GM21786 (cell line): ENCODE data around the gene ITGB5.

ENCODE experiments used
- ATAC-seq: cut with Tn5 transposase; IDR thresholded peaks from one replicate; pipeline ENCODE4 v1.9.1; 2021; ENCODE audit not compliant: unreplicated experiment

ITGB5 gene, protein sequence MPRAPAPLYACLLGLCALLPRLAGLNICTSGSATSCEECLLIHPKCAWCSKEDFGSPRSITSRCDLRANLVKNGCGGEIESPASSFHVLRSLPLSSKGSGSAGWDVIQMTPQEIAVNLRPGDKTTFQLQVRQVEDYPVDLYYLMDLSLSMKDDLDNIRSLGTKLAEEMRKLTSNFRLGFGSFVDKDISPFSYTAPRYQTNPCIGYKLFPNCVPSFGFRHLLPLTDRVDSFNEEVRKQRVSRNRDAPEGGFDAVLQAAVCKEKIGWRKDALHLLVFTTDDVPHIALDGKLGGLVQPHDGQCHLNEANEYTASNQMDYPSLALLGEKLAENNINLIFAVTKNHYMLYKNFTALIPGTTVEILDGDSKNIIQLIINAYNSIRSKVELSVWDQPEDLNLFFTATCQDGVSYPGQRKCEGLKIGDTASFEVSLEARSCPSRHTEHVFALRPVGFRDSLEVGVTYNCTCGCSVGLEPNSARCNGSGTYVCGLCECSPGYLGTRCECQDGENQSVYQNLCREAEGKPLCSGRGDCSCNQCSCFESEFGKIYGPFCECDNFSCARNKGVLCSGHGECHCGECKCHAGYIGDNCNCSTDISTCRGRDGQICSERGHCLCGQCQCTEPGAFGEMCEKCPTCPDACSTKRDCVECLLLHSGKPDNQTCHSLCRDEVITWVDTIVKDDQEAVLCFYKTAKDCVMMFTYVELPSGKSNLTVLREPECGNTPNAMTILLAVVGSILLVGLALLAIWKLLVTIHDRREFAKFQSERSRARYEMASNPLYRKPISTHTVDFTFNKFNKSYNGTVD

DNA sequence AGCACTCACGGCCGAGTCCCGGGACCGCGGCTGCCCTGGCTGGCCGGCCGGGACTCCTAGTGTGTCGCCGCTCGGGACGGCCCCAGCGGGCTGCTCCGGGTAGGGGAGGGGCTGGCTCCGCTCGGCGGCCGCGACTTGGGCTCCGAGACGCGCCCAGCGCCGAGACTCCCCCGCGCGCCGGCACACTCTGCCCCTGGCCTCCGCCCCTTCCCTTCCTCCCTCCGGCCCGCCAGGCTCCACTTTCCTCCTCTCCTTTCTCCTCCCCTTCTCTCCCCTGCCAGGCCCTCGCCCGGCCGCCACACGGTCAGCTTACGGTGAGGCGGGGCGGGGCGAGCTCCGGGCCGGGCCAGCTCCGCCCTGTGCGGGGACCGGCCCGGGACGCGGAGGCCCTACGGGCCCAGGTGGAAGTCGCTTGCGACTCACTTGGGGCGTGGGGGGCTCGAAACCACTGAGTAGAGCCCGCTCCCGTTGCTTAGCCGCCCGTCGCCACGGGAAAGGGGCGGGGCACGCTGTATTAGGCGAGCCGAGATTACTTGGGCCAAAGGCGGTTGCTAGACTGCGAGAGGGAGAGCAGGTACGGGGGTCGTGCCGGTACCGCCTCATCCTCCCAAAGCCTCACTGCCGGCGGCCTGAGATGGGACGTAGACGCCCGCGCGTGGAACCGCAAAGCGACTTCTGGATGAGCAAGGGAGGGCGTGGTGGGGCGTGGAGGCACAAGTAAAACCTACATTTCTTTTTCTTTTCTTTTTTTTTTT is at the start of gene ITGB5:
Gene ITGB5 (minus strand): TSS at position 189 of the 755 bp plus-strand sequence. CDS start 365 bp downstream, outside the sequence.
- ATAC-seq = peak; percentile 57

DNA sequence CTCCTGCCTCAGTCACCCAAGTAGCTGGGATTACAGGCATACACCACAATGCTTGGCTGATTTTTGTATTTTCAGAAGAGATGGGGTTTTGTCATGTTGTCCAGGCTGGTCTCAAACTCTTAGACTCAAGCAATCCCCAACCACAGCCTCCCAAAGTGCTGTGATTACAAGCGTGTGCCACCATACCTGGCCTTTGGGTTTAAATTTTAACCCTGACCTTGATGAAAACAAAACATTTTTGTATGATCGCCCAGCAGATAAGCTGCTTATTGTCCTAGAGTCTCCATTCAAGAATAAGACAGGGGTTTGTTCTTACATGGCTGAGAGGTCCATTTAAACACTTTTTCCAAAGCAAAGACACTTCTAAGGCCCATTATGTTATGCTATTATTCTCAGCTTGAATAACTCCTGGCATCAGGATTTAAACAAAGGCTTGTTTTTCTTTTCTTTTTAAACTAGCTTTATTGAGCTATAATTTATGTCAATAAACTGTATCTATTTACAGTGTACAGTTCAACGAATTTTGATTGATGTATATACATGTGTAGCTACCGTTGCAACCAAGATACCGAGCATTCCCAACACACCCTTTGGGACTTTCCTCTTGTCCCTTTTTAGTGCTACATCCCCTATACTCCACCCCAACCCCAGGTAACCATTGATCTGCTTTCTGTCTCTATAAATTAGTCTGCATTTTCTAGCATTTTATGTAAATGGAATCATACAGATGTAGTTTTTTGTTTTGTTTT is 48.8 kb upstream of the ITGB5 start:
- no peak for ATAC-seq

DNA sequence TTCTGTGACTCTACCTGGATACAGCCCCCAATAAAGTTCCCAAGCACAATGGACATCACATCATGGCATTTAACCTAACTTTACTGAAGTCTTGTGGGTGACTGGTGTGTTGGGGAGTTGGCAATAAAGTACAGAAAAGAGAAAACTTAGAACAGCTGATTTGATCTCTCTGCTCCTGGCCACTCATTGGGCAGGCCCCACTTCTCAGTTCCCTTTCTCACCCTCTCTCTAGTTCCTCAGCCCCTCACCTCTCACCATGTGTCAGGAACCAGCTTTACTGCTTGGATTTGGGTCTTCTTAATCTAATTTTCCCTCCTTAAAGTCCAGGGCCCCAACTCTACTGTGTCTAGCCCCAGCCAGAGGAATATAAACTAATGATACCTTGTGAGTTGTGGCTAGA is 48.1 kb upstream of the ITGB5 start:
- no peak for ATAC-seq

DNA sequence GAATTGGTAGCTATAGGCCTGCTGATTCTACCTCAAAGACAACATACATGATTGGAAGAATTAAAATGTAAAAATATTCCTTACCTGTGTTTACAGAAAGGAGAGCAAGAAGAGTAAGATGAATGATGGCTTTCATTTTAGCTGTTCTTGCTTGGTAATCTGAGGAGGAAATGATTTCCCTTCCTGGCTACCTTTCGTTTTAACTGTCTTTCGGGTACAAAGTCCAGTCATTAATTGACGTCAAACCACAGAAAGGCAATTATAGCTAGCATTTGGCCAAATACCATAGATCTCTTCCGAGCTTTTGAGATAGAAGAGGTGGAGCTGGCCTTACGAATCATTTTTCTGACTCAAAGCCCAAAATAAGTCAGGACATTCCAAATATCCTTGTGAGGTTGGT is 47.4 kb upstream of the ITGB5 start, which contains the start of gene MUC13:
Gene MUC13 (minus strand): TSS at position 175 of the 400 bp plus-strand sequence. CDS start 39 bp downstream, at position 136.
- ATAC-seq = no peak

DNA sequence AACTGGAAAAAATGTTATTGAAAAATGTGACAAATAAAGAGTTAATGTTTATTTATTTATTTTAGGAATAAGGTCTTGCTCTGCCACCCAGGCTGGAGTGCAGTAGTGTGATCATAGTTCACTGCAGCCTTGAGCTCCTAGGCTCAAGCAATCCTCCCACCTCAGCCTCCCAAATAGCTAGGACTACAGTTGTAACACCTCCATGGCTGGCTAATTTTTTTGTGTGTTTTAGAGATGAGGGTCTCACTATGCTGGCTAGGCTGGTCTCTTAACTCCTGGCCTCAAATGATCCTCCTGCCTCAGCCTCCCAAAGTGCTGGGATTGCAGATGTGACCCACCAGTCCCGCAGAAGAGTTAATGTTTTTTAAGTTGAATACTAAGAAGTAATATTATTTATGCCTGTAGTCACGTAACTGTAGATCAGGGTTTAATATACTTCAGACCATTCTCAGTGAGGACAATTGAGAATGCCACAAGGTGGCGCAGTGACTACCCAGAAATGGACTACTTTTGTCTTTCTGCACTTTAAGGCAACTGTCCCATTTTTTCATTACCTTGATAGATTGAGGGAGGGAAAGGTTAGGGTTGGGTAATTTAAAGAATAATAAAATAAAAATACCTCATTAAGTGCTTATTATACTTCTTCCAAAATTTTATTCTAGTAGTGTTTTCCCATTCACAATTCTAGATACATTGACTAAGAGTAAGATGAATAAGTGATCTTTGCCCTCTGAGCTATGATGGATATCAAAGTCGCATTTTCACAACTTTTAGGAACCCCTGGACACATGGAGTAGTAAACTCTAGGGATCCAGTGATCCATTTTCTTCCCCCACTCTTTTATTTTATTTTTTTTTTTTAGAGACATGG is 41.4 kb upstream of the ITGB5 start:
- ATAC-seq = no peak

DNA sequence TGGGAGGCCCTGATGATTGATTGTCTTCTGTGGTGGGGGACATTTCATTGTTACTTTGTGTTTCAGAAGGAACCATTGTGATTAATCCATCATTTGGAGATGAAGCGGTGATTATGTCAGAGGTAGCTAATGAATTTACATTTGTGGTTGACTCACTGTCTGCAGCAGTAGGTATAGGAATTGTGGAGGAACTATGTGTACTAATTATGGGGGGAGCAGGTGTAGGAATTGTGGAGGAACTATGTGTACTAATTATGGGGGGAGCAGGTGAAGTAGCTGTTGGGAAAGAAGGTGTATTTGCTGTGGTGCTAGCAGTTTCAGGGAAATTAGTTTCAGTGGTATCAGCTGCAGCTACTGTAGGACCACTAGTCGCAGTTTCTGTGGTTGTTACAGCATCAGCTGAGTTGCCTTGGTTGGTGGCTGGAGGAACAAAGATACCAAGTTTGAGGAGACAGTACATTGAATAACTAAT is 40.4 kb upstream of the ITGB5 start:
- ATAC-seq = peak; percentile 66

DNA sequence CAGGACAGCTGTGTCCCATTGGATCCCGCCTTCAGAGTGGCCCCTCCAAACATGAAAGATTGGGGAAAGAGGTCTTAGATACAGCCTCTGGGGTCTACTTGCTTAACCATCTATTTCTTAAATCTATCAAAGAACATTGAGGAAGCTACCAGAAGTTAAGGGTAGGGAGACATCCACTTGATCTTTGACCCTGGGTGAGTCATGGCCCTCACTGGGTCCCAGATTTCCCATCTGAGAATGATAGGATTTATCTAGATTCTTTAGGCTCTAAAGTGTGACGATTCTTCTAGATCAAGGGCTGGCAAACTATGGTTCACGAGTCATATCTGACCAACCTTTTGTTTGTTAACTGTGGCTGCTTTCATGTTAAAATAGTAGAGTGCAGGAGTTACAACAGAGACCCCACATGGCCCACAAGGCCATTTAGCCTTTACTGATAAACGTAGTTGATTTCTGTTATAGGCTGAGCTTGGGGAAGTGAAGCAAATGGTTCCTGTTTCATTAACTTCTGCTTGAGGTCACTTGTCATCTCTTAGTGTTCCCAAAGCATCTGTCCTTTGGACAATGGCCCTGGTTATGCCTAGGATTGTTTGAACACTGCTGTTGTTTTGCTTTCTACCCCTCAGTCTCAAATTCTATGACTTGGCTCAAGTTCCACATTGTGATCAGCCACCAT is 39.4 kb upstream of the ITGB5 start:
- no peak for ATAC-seq

DNA sequence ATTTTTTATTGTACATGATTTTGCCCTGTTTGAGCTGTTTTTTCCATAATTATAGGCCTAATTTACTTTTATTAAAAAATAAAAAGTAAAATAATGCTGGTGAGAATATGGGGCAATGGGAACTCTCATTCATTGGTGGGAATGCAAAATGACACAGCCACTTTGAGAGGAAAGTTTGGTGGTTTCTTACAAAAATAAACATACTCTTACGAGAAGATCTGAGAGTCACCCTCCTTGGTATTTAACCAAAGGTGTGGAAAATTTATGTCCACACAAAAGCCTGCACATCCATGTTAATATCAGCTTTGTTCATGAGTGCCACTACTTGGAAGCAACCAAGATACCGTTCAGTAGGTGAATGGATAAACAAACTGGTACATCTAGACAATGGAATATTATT is 37.6 kb upstream of the ITGB5 start:
- no peak for ATAC-seq

DNA sequence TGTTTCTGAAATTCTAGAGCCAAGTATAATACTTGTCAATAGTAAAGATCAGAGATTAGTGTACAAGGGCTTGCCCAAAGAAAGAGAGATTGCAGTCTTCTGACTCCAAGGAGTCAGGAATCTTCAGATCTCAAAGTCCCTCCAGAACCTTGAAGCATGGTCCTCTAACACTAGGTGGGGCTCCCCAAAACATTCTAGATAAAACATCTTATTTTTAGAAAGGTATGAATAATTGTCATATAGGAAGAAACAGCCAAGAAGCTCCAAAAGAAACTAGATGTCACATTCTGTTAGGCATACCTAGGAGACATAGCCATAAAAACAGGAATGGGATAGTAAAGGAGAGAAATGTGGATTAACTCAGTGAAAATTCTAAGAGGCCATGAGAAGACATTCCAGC is 36.7 kb upstream of the ITGB5 start:
- ATAC-seq = no peak

DNA sequence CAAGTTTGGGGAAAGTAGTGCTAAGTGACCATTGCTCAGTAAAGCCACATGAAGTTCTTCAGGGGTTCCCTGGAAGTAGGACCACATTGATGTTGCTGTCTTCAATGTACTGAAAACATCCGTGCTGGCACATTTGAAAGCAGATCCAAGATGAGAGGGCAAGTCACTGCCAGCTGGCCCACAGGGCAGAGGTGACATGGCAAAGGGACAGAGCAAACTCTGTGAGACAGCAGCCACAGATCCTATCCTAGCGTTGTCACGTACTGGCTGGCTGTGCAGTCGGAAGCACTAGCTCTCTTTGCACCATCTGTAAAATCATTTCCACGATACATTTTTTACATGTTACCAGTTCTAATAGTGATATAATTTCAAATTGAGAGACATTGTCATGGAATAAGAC is 33.6 kb upstream of the ITGB5 start:
- ATAC-seq = no peak

DNA sequence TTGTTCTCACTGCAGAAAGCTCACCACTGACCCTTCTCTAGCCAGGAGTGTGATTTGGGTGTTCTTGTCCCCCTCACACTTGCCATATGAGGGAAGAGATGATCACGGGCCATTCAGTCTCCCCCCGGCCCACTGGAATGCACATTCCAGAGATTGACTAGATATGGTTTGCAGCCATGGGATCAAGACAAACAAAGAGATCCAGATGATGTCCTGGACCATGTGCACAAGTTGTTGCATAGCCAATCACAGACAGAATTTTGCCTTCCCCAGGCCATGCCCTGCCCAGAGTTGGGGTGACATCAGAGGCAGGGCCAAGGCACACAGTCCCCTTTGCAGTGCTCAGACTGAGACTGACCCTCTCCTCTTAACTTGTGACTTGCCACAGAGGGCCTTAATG is 32.6 kb upstream of the ITGB5 start:
- ATAC-seq = no peak

DNA sequence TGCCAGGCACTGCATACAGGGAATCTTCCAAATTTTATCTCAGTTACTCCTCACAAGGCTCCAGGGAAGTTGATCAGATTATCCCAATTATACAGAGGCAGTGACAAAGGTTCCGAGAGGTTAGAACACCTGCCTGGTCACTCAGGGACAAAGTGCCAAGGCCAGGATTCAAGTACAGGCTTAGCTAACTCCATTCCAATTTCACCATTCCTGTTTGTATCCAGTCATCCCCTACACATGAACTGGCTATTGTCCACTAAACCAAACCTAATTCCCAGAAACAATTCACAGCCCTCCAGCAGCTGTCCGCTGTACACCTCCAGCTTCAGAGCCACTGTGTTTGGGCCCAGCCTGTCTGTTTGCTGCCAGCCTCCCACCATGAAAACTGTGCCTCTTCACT is 31.4 kb upstream of the ITGB5 start:
- no peak for ATAC-seq

DNA sequence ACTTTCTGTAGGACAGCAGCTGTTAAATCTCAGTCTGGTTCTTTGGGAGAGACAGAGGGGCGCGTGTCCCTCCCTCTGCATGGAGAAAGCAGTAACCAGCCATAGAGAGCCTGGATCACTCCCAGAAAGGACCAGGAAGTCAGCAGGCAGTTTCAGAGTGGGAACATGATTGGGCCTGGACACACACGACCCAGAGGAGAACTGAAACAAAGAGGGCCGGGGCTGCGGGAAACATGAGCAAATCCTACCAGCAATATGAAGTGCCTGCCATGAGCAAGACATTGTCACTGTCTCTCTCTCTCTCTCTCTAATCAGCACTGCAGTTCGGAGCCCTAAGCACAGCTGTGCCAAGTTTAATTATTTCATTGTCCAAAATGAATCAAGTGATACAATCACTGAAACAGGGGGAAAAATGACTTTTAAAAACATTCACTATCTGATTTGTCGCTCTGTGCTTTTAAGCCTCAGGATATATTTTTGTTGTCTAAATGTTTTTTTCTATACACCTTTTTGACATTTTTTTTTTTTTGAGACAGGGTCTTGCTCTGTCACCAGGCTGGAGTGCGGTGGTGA is 29.8 kb upstream of the ITGB5 start:
- no peak for ATAC-seq

DNA sequence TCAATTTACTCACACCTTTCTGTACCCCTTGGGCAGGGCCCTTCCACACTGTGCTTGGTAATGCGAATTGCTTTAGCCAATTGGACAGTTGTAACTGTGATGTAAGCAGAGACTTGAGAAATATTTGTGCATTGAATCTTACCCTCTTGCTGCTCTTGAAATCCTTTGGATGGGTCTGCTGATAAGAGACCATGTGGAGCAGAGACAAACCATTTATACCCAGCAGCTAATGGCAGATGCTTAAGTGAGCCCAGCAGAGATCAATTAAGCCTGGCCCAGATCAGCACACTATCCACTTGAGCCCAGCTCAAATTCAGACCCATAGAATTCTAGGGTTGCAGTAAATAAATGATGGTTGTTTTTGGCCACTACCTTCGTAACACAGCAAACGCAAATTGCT is 28.1 kb upstream of the ITGB5 start:
- no peak for ATAC-seq

DNA sequence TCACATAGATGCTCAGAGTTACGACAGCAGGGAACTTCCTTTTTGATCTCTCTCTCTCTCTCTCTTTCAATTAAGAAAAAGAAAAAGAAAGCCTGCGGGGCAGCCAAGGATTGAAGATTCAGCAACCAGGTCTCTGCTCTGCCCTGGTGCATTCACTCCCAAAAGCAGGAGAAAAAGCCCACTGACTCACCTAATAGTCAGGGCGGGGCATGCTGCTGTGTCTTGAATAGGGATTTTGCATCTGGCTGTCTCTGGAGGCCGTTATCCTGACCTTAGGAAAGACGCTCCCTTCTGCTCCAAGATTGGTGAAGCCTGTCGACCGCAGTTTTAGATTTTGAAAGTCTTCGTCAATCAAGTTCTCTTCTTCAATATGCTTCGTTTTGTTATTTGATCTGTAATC is 20.8 kb upstream of the ITGB5 start:
- no peak for ATAC-seq

DNA sequence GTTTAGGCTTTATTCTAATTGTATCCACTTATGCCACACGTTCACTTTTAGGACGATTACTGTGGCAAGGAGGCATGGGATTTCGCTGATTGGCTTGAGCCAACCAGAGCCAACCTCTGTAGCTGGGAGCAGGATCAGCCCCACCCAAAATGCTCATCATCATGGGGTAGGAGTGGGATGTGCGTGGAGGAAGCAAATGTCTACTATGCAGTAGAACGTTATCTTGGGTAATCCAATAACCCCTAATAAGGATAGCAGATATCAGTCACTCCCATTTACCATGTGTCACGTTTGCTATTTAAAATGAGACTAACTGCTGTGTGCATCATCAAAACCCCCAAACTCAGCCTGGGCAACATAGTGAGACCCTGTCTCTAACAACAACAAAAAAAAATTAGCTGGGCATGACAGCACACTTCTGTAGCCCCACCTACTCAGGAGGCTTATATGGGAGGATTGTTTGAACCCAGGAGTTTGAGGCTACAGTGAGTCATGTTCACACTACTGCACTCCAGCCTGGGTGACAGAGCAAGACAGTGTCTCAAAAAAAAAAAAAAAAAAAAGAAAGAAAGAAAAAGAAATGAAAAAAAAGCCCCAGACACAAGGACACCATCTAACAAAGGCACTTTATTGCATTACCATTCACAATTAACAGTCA is 17.8 kb upstream of the ITGB5 start:
- no peak for ATAC-seq

DNA sequence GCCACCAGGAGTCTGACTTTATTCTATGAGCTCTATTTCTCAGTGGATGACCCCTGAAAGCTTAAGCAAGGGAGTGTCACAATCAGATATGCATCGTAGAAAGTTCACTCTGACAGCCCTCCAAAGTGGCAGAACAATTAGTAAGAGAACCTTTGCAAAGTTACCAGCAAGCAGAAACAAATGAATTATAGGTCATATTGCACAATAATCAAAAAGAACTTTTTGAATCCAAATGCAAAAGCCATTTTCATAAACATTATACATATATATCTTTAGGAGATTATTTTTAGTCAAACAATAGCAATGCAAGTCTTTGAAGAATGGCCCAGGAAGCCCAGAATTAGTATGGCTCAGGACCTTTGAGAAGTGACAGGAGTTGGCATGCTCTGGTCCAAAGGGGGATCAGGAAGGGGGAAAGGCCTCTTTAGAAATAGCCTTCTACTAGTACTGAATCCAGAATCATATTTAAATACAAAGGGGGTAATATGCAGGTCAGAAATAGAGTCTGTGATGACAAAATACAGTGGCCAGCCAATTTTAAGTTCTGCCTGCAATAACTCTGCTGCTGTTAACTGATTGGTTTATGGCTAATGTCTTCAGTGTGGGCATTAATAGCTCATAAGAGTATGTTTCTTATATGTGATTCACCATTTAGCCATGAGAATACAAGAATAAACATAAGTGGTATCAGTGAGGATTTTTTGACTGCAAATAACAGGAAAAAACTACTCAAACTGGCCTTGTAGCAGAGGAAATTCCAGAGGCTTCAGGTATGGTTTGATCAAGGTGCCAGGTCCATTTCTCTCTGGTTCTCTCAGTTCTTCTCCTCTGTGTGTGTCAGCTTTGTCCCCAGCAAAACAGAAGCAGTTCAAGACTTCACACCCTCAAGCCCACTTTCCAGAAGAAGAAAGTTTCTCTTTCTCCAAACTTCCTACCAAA is 17.0 kb upstream of the ITGB5 start:
- no peak for ATAC-seq
